ENCODE results near the gene EBF3.

GRCh38 chr10:129890170-129890569, 73.9 kb downstream of the EBF3 start:
- no peak for TF ChIP-seq YY1 (IDR thresholded peaks at IDR 0.05; ENCODE audit: insufficient read depth, insufficient read length)
- TF ChIP-seq SUZ12 (IDR thresholded peaks at IDR 0.05; ENCODE audit: extremely low read depth, insufficient read depth, insufficient read length): no peak
- TF ChIP-seq ZNF274 (IDR thresholded peaks at IDR 0.05; ENCODE audit: low read depth, low read length): no peak
